ENCODE data around the gene SENP3.

- TF ChIP-seq, protein P1, sequence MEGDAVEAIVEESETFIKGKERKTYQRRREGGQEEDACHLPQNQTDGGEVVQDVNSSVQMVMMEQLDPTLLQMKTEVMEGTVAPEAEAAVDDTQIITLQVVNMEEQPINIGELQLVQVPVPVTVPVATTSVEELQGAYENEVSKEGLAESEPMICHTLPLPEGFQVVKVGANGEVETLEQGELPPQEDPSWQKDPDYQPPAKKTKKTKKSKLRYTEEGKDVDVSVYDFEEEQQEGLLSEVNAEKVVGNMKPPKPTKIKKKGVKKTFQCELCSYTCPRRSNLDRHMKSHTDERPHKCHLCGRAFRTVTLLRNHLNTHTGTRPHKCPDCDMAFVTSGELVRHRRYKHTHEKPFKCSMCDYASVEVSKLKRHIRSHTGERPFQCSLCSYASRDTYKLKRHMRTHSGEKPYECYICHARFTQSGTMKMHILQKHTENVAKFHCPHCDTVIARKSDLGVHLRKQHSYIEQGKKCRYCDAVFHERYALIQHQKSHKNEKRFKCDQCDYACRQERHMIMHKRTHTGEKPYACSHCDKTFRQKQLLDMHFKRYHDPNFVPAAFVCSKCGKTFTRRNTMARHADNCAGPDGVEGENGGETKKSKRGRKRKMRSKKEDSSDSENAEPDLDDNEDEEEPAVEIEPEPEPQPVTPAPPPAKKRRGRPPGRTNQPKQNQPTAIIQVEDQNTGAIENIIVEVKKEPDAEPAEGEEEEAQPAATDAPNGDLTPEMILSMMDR (conservative IDR thresholded peaks at IDR 0.05; ENCODE audit: low read length): no peak
- no peak for TF ChIP-seq EZH2phosphoT487 (IDR thresholded peaks at IDR 0.05; ENCODE audit: borderline replicate concordance, low read depth, low read length)
These were observed 17.5 kb downstream of the SENP3 start, which contains the start of gene CD68 for GRCh38 chr17:7579001-7579833.
